Neuronal stem cell (in vitro differentiated cells): ENCODE measurements around the gene RUNDC3A.

Source experiments
- DNase-seq: peaks from one replicate; pipeline ENCODE4 v3.0.0-alpha.2; 2013; ENCODE audit warnings: low spot score
- H2AFZ ChIP-seq: one replicate; pipeline ENCODE4 v1.6.1; 2013; ENCODE audit warnings: mild to moderate bottlenecking, low read length, inconsistent platforms
- H2AK5ac ChIP-seq: 2 replicates; pipeline ENCODE4 v1.6.1; 2013; ENCODE audit warnings: low read depth, mild to moderate bottlenecking, inconsistent platforms, low read length, moderate library complexity, mixed read lengths
- H2BK120ac ChIP-seq: 2 replicates; pipeline ENCODE4 v1.6.1; 2013; ENCODE audit warnings: low read depth, mild to moderate bottlenecking, inconsistent platforms, low read length, moderate library complexity, mixed read lengths
- H2BK12ac ChIP-seq: one replicate; pipeline ENCODE4 v1.6.1; 2013; ENCODE audit warnings: low read length, inconsistent platforms
- H2BK15ac ChIP-seq: 2 replicates; pipeline ENCODE4 v1.6.1; 2013; ENCODE audit warnings: mild to moderate bottlenecking, low read length, inconsistent platforms, mixed read lengths
- H2BK5ac ChIP-seq: one replicate; pipeline ENCODE4 v1.6.1; 2013; ENCODE audit warnings: inconsistent platforms, mild to moderate bottlenecking, low read length, moderate library complexity
- H3K14ac ChIP-seq: one replicate; pipeline ENCODE4 v1.6.1; 2013; ENCODE audit warnings: low read length, inconsistent platforms
- H3K18ac ChIP-seq: 2 replicates; pipeline ENCODE4 v1.6.1; 2013; ENCODE audit warnings: low read length, inconsistent platforms
- H3K23ac ChIP-seq: 2 replicates; pipeline ENCODE4 v1.6.1; 2013; ENCODE audit warnings: low read depth, mild to moderate bottlenecking, mixed read lengths, low read length, inconsistent platforms; ENCODE audit not compliant: poor library complexity
- H3K27ac ChIP-seq: replicated peaks from 3 replicates; pipeline ENCODE4 v1.5.1; 2013; ENCODE audit warnings: low read length, inconsistent platforms
- H3K27me3 ChIP-seq, 3 experiments: 2 replicates each; pipeline ENCODE4 v1.6.1; 2013; ENCODE audit warnings: low read length in 3 of 3, mild to moderate bottlenecking in 2 of 3, inconsistent platforms in 1 of 3, low read depth in 1 of 3, mixed read lengths in 1 of 3, moderate library complexity in 1 of 3; ENCODE audit not compliant: control insufficient read depth in 3 of 3, insufficient read depth in 3 of 3
- H3K36me3 ChIP-seq, 2 donors: replicated peaks in 1 of 2; 2 replicates each; pipeline ENCODE4 v1.6.1; 2013; ENCODE audit warnings: low read length in 2 of 2; ENCODE audit not compliant: control insufficient read depth in 2 of 2, insufficient read depth in 2 of 2
- H3K4ac ChIP-seq: 2 replicates; pipeline ENCODE4 v1.6.1; 2013; ENCODE audit warnings: inconsistent platforms, mild to moderate bottlenecking, low read length, moderate library complexity
- H3K4me1 ChIP-seq, 2 donors: 1 replicate in 1 of 2; 2 replicates in 1 of 2; pipeline ENCODE4 v1.6.1; 2013; ENCODE audit warnings: low read length in 2 of 2, low read depth in 1 of 2; ENCODE audit not compliant: control insufficient read depth in 2 of 2, insufficient read depth in 1 of 2
- H3K4me2 ChIP-seq: one replicate; pipeline ENCODE4 v1.6.1; 2013; ENCODE audit warnings: mild to moderate bottlenecking, low read length, inconsistent platforms; ENCODE audit not compliant: insufficient read depth, poor library complexity, severe bottlenecking
- H3K4me3 ChIP-seq, 2 donors: 2 replicates each; pipeline ENCODE4 v1.5.1; 2013; ENCODE audit warnings: low read length in 2 of 2, mild to moderate bottlenecking in 2 of 2, inconsistent platforms in 1 of 2, moderate library complexity in 1 of 2
- H3K79me1 ChIP-seq: one replicate; pipeline ENCODE4 v1.6.1; 2013; ENCODE audit warnings: low read depth, mild to moderate bottlenecking, inconsistent platforms, low read length, moderate library complexity
- H3K9ac ChIP-seq: one replicate; pipeline ENCODE4 v1.6.1; 2013; ENCODE audit warnings: mild to moderate bottlenecking, low read depth, low read length, inconsistent platforms; ENCODE audit not compliant: poor library complexity
- H3K9me3 ChIP-seq, 2 donors: replicated peaks in 1 of 2; 2 replicates each; pipeline versions ENCODE3 to v1.6.1; 2013; ENCODE audit warnings: low read length in 2 of 2, mild to moderate bottlenecking in 2 of 2, inconsistent platforms in 1 of 2, low read depth in 1 of 2, mixed read lengths in 1 of 2, moderate library complexity in 1 of 2; ENCODE audit not compliant: control insufficient read depth in 2 of 2, insufficient read depth in 1 of 2
- H4K8ac ChIP-seq: one replicate; pipeline ENCODE4 v1.6.1; 2013; ENCODE audit warnings: low read depth, mild to moderate bottlenecking, inconsistent platforms, low read length, moderate library complexity
- H4K91ac ChIP-seq: one replicate; pipeline ENCODE4 v1.6.1; 2013; ENCODE audit warnings: low read length, low read depth, mild to moderate bottlenecking, inconsistent platforms; ENCODE audit not compliant: poor library complexity
- WGBS, 2 donors: extraction: QIAGEN DNeasy Blood & Tissue Kit; methylation state at CpG; one replicate each; pipeline ENCODE4 v1.1.7; 2013; ENCODE audit warnings: missing lambda C conversion rate in 2 of 2, mixed read lengths in 1 of 2; ENCODE audit not compliant: insufficient read length in 2 of 2, insufficient replicate concordance in 1 of 2; ENCODE audit errors: extremely low coverage in 2 of 2; 5-methylcytosine and 5-hydroxymethylcytosine counted together

RUNDC3A gene

DNA sequence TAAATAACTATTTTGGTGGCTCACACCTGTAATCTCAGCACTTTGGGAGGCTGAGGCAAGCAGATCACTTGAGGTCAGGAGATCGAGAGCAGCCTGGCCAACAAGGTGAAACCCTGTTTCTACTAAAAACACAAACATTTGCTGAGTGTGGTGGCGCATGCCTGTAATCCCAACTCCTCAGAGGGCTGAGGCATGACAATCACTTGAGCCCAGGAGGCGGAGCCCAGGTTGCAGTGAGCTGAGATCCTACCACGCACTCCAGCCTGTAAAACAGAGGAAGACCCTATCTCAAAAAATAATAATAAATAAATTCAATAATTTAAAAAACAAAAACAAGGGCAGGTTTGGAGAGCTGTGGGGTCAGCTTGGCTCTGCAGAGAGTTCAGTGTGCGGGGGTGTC, 34.8 kb upstream of the RUNDC3A start:
- no peak for DNase-seq
- H3K18ac ChIP-seq: no peak overlapping the region
- no CpG with 5 or more reads among the region's 5 CpGs for WGBS, 2 donors

DNA sequence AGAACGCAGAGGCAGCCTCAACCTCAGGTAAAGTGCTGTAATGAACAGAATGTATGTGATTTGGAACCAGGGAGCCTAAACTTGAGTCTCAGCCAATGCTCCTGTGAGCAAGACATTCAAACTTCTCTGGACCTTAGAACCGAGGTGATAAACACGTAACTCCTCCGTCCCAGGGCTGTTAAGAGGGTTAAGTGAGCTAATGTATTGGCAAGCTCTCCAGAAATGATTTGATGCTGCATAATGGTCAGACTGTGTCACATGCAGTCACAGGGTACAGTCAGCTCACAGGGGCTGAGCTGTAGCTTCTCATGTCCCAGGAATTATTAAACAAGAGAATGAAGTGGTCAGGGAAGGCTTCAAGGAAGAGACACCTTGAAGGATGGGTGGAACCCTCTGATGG, 30.4 kb upstream of the RUNDC3A start:
- H3K36me3 ChIP-seq: no peaks in the 10 kb centered on the region
- no peak for DNase-seq
- no CpG with 5 or more reads among the region's 4 CpGs for WGBS, 2 donors
- H4K8ac ChIP-seq: no peak overlapping the region
- H3K14ac ChIP-seq: no peak overlapping the region
- no peak overlapping the region for H2AFZ ChIP-seq
- H4K91ac ChIP-seq: no peak overlapping the region
- H2BK12ac ChIP-seq: no peak overlapping the region
- no peak overlapping the region for H3K4ac ChIP-seq
- no peak overlapping the region for H2BK15ac ChIP-seq
- H3K9me3 ChIP-seq: no peaks in the 10 kb centered on the region
- no peak overlapping the region for H2BK5ac ChIP-seq
- peaks cover 4 to 7% of the 10 kb centered on the region in 2 donors for H3K4me1 ChIP-seq
- no peak overlapping the region for H3K23ac ChIP-seq
- H3K27me3 ChIP-seq: peaks cover 0 to 47% (median 0%) of the 10 kb centered on the region in 3 experiments
- no peak overlapping the region for H2BK120ac ChIP-seq
- no peak overlapping the region for H2AK5ac ChIP-seq
- H3K27ac ChIP-seq: no peak overlapping the region
- H3K18ac ChIP-seq: no peak overlapping the region
- H3K4me3 ChIP-seq: no peak overlapping the region
- no peak overlapping the region for H3K4me2 ChIP-seq
- H3K79me1 ChIP-seq: no peaks in the 10 kb centered on the region
- no peak overlapping the region for H3K9ac ChIP-seq

More for the DNA sequence above, 34.8 kb upstream of the RUNDC3A start:
- no peak overlapping the region for H2BK5ac ChIP-seq
- H2AK5ac ChIP-seq: no peak overlapping the region
- H2BK120ac ChIP-seq: no peak overlapping the region
- H3K14ac ChIP-seq: no peak overlapping the region
- peaks cover 0 to 5% of the 10 kb centered on the region in 2 donors for H3K4me1 ChIP-seq
- no peak overlapping the region for H3K9ac ChIP-seq
- no peak overlapping the region for H2BK15ac ChIP-seq
- H4K8ac ChIP-seq: no peak overlapping the region
- no peaks in the 10 kb centered on the region for H3K9me3 ChIP-seq
- H3K23ac ChIP-seq: no peak overlapping the region
- H4K91ac ChIP-seq: no peak overlapping the region
- no peak overlapping the region for H3K4me2 ChIP-seq
- H2BK12ac ChIP-seq: no peak overlapping the region
- H3K27me3 ChIP-seq: peaks cover 0 to 53% (median 0%) of the 10 kb centered on the region in 3 experiments
- H3K4ac ChIP-seq: no peak overlapping the region
- no peak overlapping the region for H3K27ac ChIP-seq
- no peak overlapping the region for H3K4me3 ChIP-seq
- H2AFZ ChIP-seq: no peak overlapping the region
- H3K79me1 ChIP-seq: no peaks in the 10 kb centered on the region
- no peaks in the 10 kb centered on the region for H3K36me3 ChIP-seq

DNA sequence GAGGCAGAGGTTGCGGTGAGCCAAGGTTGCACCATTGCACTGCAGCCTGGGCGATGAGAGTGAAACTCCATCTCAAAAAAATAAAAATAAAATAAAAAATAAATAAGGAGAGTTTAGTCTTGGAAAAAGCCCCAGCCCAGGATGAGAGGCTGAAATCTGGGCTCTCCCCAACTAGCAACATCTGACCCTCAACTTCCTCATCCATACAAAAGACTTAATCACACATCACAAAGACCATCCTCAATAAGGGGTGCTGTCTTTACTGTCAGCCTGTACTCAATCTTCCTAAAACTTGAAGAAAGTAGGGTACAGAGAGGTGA, 29.1 kb upstream of the RUNDC3A start:
- H3K27me3 ChIP-seq: peaks cover 0 to 38% (median 0%) of the 10 kb centered on the region in 3 experiments
- H3K18ac ChIP-seq: no peak overlapping the region
- H3K4ac ChIP-seq: no peak overlapping the region
- H3K9me3 ChIP-seq: no peaks in the 10 kb centered on the region
- no peak overlapping the region for H2BK15ac ChIP-seq
- H2AK5ac ChIP-seq: no peak overlapping the region
- no CpG with 5 or more reads among the region's 2 CpGs for WGBS, 2 donors
- no peak overlapping the region for H2BK120ac ChIP-seq
- H3K4me2 ChIP-seq: no peak overlapping the region
- H3K27ac ChIP-seq: no peak overlapping the region
- H3K36me3 ChIP-seq: no peaks in the 10 kb centered on the region
- H4K91ac ChIP-seq: no peak overlapping the region
- no peak overlapping the region for H2BK12ac ChIP-seq
- no peak overlapping the region for H4K8ac ChIP-seq
- H3K14ac ChIP-seq: no peak overlapping the region
- DNase-seq: no peak
- H3K4me1 ChIP-seq: peaks cover 0 to 7% of the 10 kb centered on the region in 2 donors
- no peaks in the 10 kb centered on the region for H3K79me1 ChIP-seq
- no peak overlapping the region for H2AFZ ChIP-seq
- H3K9ac ChIP-seq: no peak overlapping the region
- no peak overlapping the region for H3K23ac ChIP-seq
- H3K4me3 ChIP-seq: no peak overlapping the region
- H2BK5ac ChIP-seq: no peak overlapping the region

- Histone ChIP-seq H3K4me3 (no peak overlapping the region), H3K23ac (peak overlapping the region; percentile 51), H3K79me1 (no peaks in the 10 kb centered on the region), H2BK12ac (no peak overlapping the region), H2AK5ac (peak overlapping the region; percentile 13), H3K18ac (no peak overlapping the region), H4K91ac (no peak overlapping the region), H3K36me3 (no peaks in the 10 kb centered on the region), H4K8ac (no peak overlapping the region), H3K14ac (no peak overlapping the region), H3K9ac (no peak overlapping the region), H3K4me2 (no peak overlapping the region), H3K27me3 (peaks cover 0 to 36% (median 0%) of the 10 kb centered on the region in 3 experiments), H2BK15ac (peak overlapping the region; percentile 69), H3K27ac (no peak overlapping the region), H2AFZ (peak overlapping the region; percentile 40), H2BK120ac (no peak overlapping the region), H3K4ac (no peak overlapping the region), H2BK5ac (no peak overlapping the region), H3K9me3 (no peaks in the 10 kb centered on the region), H3K4me1 (peaks cover 0 to 7% of the 10 kb centered on the region in 2 donors)
- WGBS, 2 donors: no CpG with 5 or more reads among the region's 20 CpGs
- no peak for DNase-seq
These were observed 28.6 kb upstream of the RUNDC3A start for GRCh38 chr17:44279666-44280391.
